HCT116 (cell line): ENCODE results near the gene GHR. TPM values are rescaled to one million over a fixed set of nuclear protein-coding genes. Genes with fewer than 3 reads are reported as not detected.

Experiments
- ATAC-seq: fragments of 200-7000 bp; cut with Tn5 transposase; 2 replicates; pipeline ENCODE4 v1.9.1; 2020; ENCODE audit warnings: mild to moderate bottlenecking, moderate library complexity
- BruUV-seq: library from RNA; stranded (reverse); fragments of 400-500 nt; replicated peaks from 2 replicates; lab custom pipeline; 2021; lab: Mats Ljungman, UMichigan
- CTCF ChIA-PET: fragments of 300-600 bp; sonication (Branson Sonifier 250); formaldehyde crosslinking; loops from one replicate; lab custom pipeline; 2021; ENCODE audit warnings: antibody characterized with exemption; lab: Charles Lee
- POLR2A ChIA-PET: fragments of 300-600, 350-600 bp; sonication (Branson Sonifier 250); formaldehyde crosslinking; loops from one replicate; lab custom pipeline; 2021; ENCODE audit warnings: antibody characterized with exemption; lab: Charles Lee
- RAD21 ChIA-PET, 2 experiments: fragments of 300-600 bp; sonication (Branson Sonifier 250); formaldehyde crosslinking; loops; one replicate each; lab custom pipeline; 2023; ENCODE audit warnings: low total read pairs in 2 of 2; ENCODE audit not compliant: uncharacterized antibody in 2 of 2, unreplicated experiment in 2 of 2, low non-redundant PET in 1 of 2; lab: Charles Lee
- DNase-seq: peaks from one replicate; pipeline ENCODE4 v3.0.0-alpha.2; 2010; ENCODE audit warnings: low read depth, low spot score
- H2AFZ ChIP-seq: fragments of 200-600 bp; shearing (Covaris generic), sonication (generic); 2 replicates; pipeline ENCODE4 v1.6.1; 2017; ENCODE audit warnings: low read depth, mixed run types, mixed read lengths, antibody characterized with exemption, low read length; ENCODE audit not compliant: poor library complexity, severe bottlenecking
- H3K27ac ChIP-seq: 2 replicates; pipeline ENCODE4 v1.5.1; 2012; ENCODE audit warnings: low read depth, low read length
- H3K27me3 ChIP-seq: fragments of 200-600 bp; sonication (generic); 2 replicates; pipeline ENCODE4 v1.6.1; 2016; ENCODE audit warnings: mixed run types, low read length, mixed read lengths; ENCODE audit not compliant: insufficient read depth
- H3K36me3 ChIP-seq, 2 experiments: fragments of 200-500 bp in 1 of 2; fragments of 200-600 bp in 1 of 2; sonication (Bioruptor generic) in 1 of 2; sonication (generic) in 1 of 2; 2 replicates each; pipeline versions ENCODE4 v1.5.1 to v1.6.1; 2014 to 2016; ENCODE audit warnings: low read length in 2 of 2, inconsistent platforms in 1 of 2, mixed read lengths in 1 of 2, mixed run types in 1 of 2; ENCODE audit not compliant: insufficient read depth in 2 of 2, control insufficient read depth in 1 of 2
- H3K4me1 ChIP-seq, 2 experiments: fragments of 200-600 bp in 1 of 2; sonication (generic) in 1 of 2; 2 replicates each; pipeline versions ENCODE4 v1.5.1 to v1.6.1; 2012 to 2017; ENCODE audit warnings: low read length in 2 of 2, inconsistent platforms in 1 of 2, mild to moderate bottlenecking in 1 of 2, mixed read lengths in 1 of 2, mixed run types in 1 of 2, moderate library complexity in 1 of 2; ENCODE audit not compliant: insufficient read depth in 2 of 2, control insufficient read depth in 1 of 2
- H3K4me2 ChIP-seq: fragments of 200-600 bp; sonication (generic); 2 replicates; pipeline ENCODE4 v1.6.1; 2017; ENCODE audit warnings: mixed run types, low read length, mixed read lengths
- H3K4me3 ChIP-seq, 2 experiments: fragments of 200-600 bp in 1 of 2; sonication (generic) in 1 of 2; replicated peaks in 1 of 2; 2 replicates each; pipeline ENCODE4 v1.5.1; 2011 to 2016; ENCODE audit warnings: low read length in 2 of 2, control low read depth in 1 of 2, low read depth in 1 of 2, mild to moderate bottlenecking in 1 of 2, mixed read lengths in 1 of 2, mixed run types in 1 of 2
- H3K79me2 ChIP-seq: fragments of 200-600 bp; sonication (generic); 2 replicates; pipeline ENCODE4 v1.6.1; 2017; ENCODE audit warnings: mild to moderate bottlenecking, mixed run types, low read length, moderate library complexity, mixed read lengths; ENCODE audit not compliant: insufficient read depth
- H3K9ac ChIP-seq: fragments of 200-600 bp; sonication (generic); 2 replicates; pipeline ENCODE4 v1.6.1; 2016; ENCODE audit warnings: low read length, mixed read lengths
- H3K9me2 ChIP-seq: fragments of 200-600 bp; sonication (generic), shearing (Covaris generic); 2 replicates; pipeline ENCODE4 v1.6.1; 2017; ENCODE audit warnings: mixed run types, mild to moderate bottlenecking, moderate library complexity; ENCODE audit not compliant: insufficient read depth
- H3K9me3 ChIP-seq, 2 experiments: fragments of 200-500 bp in 1 of 2; fragments of 200-600 bp in 1 of 2; sonication (Bioruptor generic) in 1 of 2; sonication (generic) in 1 of 2; 2 replicates each; pipeline ENCODE4 v1.6.1; 2014 to 2017; ENCODE audit warnings: low read length in 2 of 2, mixed read lengths in 2 of 2, inconsistent platforms in 1 of 2, low read depth in 1 of 2, mild to moderate bottlenecking in 1 of 2, mixed run types in 1 of 2, moderate library complexity in 1 of 2; ENCODE audit not compliant: control insufficient read depth in 1 of 2, insufficient read depth in 1 of 2
- H4K20me1 ChIP-seq: fragments of 200-600 bp; sonication (generic), shearing (Covaris generic); 2 replicates; pipeline ENCODE4 v1.6.1; 2017; ENCODE audit warnings: mixed run types, mild to moderate bottlenecking, moderate library complexity; ENCODE audit not compliant: insufficient read depth
- ATF3 ChIP-seq: IDR thresholded peaks from 2 replicates; pipeline ENCODE4 v1.6.1; 2012
- CEBPB ChIP-seq: IDR thresholded peaks from 2 replicates; pipeline ENCODE4 v1.6.1; 2012; ENCODE audit warnings: low read depth
- CTCF ChIP-seq, 3 experiments: fragments of 200-600 bp in 1 of 3; sonication (generic) in 1 of 3; IDR thresholded peaks in 2 of 3; conservative IDR thresholded peaks in 1 of 3; 2 replicates each; pipeline ENCODE4 v1.5.1; 2012 to 2017; ENCODE audit warnings: low read depth in 2 of 3, low read length in 2 of 3, antibody characterized with exemption in 1 of 3, borderline replicate concordance in 1 of 3, control low read depth in 1 of 3, mild to moderate bottlenecking in 1 of 3, mixed read lengths in 1 of 3, mixed run types in 1 of 3, moderate library complexity in 1 of 3; ENCODE audit not compliant: insufficient read depth in 1 of 3
- EGR1 ChIP-seq: IDR thresholded peaks from 2 replicates; pipeline ENCODE4 v1.6.1; 2012; ENCODE audit warnings: low read depth
- ELF1 ChIP-seq: IDR thresholded peaks from 2 replicates; pipeline ENCODE4 v1.6.1; 2012; ENCODE audit warnings: low read depth, borderline replicate concordance
- EZH2 ChIP-seq: fragments of 200-600 bp; sonication (generic); IDR thresholded peaks from 2 replicates; pipeline ENCODE4 v1.6.1; 2017; ENCODE audit warnings: antibody characterized with exemption, mixed run types
- FOSL1 ChIP-seq: IDR thresholded peaks from 2 replicates; pipeline ENCODE4 v1.6.1; 2012; ENCODE audit warnings: low read depth
- MAX ChIP-seq: IDR thresholded peaks from 2 replicates; pipeline ENCODE4 v1.6.1; 2012
- RAD21 ChIP-seq: IDR thresholded peaks from 2 replicates; pipeline ENCODE4 v1.6.1; 2012; ENCODE audit warnings: low read depth, mild to moderate bottlenecking
- REST ChIP-seq: IDR thresholded peaks from 2 replicates; pipeline ENCODE4 v1.6.1; 2012; ENCODE audit warnings: low read depth
- SIN3A ChIP-seq: IDR thresholded peaks from 2 replicates; pipeline ENCODE4 v1.6.1; 2012; ENCODE audit warnings: low read depth
- SP1 ChIP-seq: IDR thresholded peaks from 2 replicates; pipeline ENCODE4 v1.6.1; 2012; ENCODE audit warnings: low read depth
- SRF ChIP-seq: IDR thresholded peaks from 2 replicates; pipeline ENCODE4 v1.6.1; 2012; ENCODE audit warnings: low read depth
- ZBTB33 ChIP-seq: IDR thresholded peaks from 2 replicates; pipeline ENCODE4 v1.6.1; 2011; ENCODE audit warnings: mild to moderate bottlenecking, low read length, moderate library complexity; ENCODE audit not compliant: insufficient replicate concordance; ENCODE audit errors: extremely low read depth
- ZNF274 ChIP-seq: fragments of 200-500 bp; sonication (Bioruptor generic); IDR thresholded peaks from 2 replicates; pipeline ENCODE4 v1.6.1; 2014; ENCODE audit warnings: mild to moderate bottlenecking, low read depth, low read length, inconsistent platforms
- intact Hi-C: fragments of 100-400 bp; cut with micrococcal nuclease; formaldehyde crosslinking; loops from 2 replicates; pipeline ENCODE4 v1.10.0; 2022
- total RNA-seq: library from RNA; stranded (reverse); gene quantifications from one replicate; pipeline ENCODE4 v1.2.1, GENCODE V29; 2021; ENCODE audit not compliant: unreplicated experiment

Gene GHR
- total RNA-seq, 1 experiment from 2014 or later: not detected

GRCh38 chr5:42621242-42621641 is 198.0 kb downstream of the GHR start (continued):
- TF ChIP-seq CEBPB (no peak), ZBTB33 (no peak), CTCF (IDR thresholded peaks at IDR 0.05 in 2 of 3, conservative IDR thresholded peaks at IDR 0.05 in 1 of 3; ENCODE audit: borderline replicate concordance in 1 of 3, insufficient read depth in 1 of 3, low read depth in 2 of 3, low read length in 2 of 3) (no peak), ZNF274 (no peak), EGR1 (no peak), SP1 (no peak), MAX (no peak), RAD21 (no peak)
- TF ChIP-seq, all 23 proteins: peak for 0

GRCh38 chr5:42621662-42622061 is 198.4 kb downstream of the GHR start:
- H3K9me3 ChIP-seq: no peaks in the 10 kb centered on the region
- RAD21 ChIA-PET: no interaction called here
- CTCF ChIA-PET: interaction anchor here (1.0 kb wide), 1 partner anchor 38 kb away, joined by 5 read pairs; no protein-coding TSS in a partner anchor
- POLR2A ChIA-PET: no interaction called here
- peaks cover 15% of the 10 kb centered on the region for H3K27me3 ChIP-seq
- no peak overlapping the region for H3K27ac ChIP-seq
- no peak overlapping the region for H3K4me2 ChIP-seq
- ATAC-seq: no peak
- no peaks in the 10 kb centered on the region for H3K79me2 ChIP-seq
- no peaks in the 10 kb centered on the region for H3K9me2 ChIP-seq
- DNase-seq: no peak
- H4K20me1 ChIP-seq: no peaks in the 10 kb centered on the region
- no peaks in the 10 kb centered on the region for H3K36me3 ChIP-seq
- intact Hi-C loops: no loop called here
- H3K4me3 ChIP-seq: no peak overlapping the region
- H3K9ac ChIP-seq: no peak overlapping the region
- BruUV-seq: no TSS peak
- no peaks in the 10 kb centered on the region for H3K4me1 ChIP-seq
- no peak overlapping the region for H2AFZ ChIP-seq
- TF ChIP-seq FOSL1 (no peak), ELF1 (no peak), ATF3 (no peak), SRF (no peak), CTCF (IDR thresholded peaks at IDR 0.05 in 2 of 3, conservative IDR thresholded peaks at IDR 0.05 in 1 of 3; ENCODE audit: borderline replicate concordance in 1 of 3, insufficient read depth in 1 of 3, low read depth in 2 of 3, low read length in 2 of 3) (no peak), RAD21 (no peak), REST (no peak), EZH2 (no peak), SIN3A (no peak)
